DMS153 treated with DMSO at 0.1 percent for 48 hours (cell line): ENCODE measurements around the gene PPM1H.

Source experiments
- DNase-seq: peaks from one replicate; lab custom pipeline; 2025; ENCODE audit not compliant: unreplicated experiment; lab: John Stamatoyannopoulos, UW

Gene PPM1H

GRCh38 chr12:62876938-62877548 lies 57.9 kb downstream of the PPM1H start:
- DNase-seq: no peak

GRCh38 chr12:62873826-62874448 lies 61.0 kb downstream of the PPM1H start:
- DNase-seq: no peak

GRCh38 chr12:62873116-62873825 lies 61.7 kb downstream of the PPM1H start:
- DNase-seq: no peak

GRCh38 chr12:62868820-62869219 lies 66.1 kb downstream of the PPM1H start:
- DNase-seq: no peak

- DNase-seq: no peak
These were observed 68.4 kb downstream of the PPM1H start for GRCh38 chr12:62866451-62867082.

GRCh38 chr12:62865937-62866336 lies 69.0 kb downstream of the PPM1H start:
- no peak for DNase-seq

GRCh38 chr12:62865065-62865464 lies 69.9 kb downstream of the PPM1H start:
- no peak for DNase-seq

- no peak for DNase-seq
These were observed 72.6 kb downstream of the PPM1H start for GRCh38 chr12:62862259-62862881.

- no peak for DNase-seq
These were observed 73.4 kb downstream of the PPM1H start for GRCh38 chr12:62861586-62861985.

- no peak for DNase-seq
These were observed 74.2 kb downstream of the PPM1H start for GRCh38 chr12:62860501-62861411.

GRCh38 chr12:62860020-62860419 lies 74.9 kb downstream of the PPM1H start:
- DNase-seq: no peak

- no peak for DNase-seq
These were observed 75.6 kb downstream of the PPM1H start for GRCh38 chr12:62859321-62859737.

GRCh38 chr12:62856454-62856853 lies 78.5 kb downstream of the PPM1H start:
- DNase-seq: no peak

- no peak for DNase-seq
These were observed 80.9 kb downstream of the PPM1H start for GRCh38 chr12:62854024-62854423.

- no peak for DNase-seq
These were observed 85.6 kb downstream of the PPM1H start for GRCh38 chr12:62849398-62849797.

- no peak for DNase-seq
These were observed 86.5 kb downstream of the PPM1H start for GRCh38 chr12:62848418-62848817.

- DNase-seq: no peak
These were observed 87.2 kb downstream of the PPM1H start for GRCh38 chr12:62847709-62848108.

GRCh38 chr12:62846491-62846890 lies 88.5 kb downstream of the PPM1H start:
- no peak for DNase-seq

GRCh38 chr12:62844915-62845314 lies 90.0 kb downstream of the PPM1H start:
- DNase-seq: no peak

GRCh38 chr12:62843716-62844115 lies 91.2 kb downstream of the PPM1H start:
- DNase-seq: no peak
